ENCODE data around the gene CCL5.

Gene CCL5
- long read RNA-seq, donor 1 = 0 reads
- long read RNA-seq, donor 2, partial matches to known transcripts = 0 of 2 reads
- long read RNA-seq, donor 2, other reads (novel, unspliced or antisense) = 0 of 2 reads
- long read RNA-seq, donor 3, partial matches to known transcripts = 0 of 2 reads
- long read RNA-seq, donor 3, other reads (novel, unspliced or antisense) = 0 of 2 reads
- long read RNA-seq, donor 4, partial matches to known transcripts = 0 of 3 reads
- long read RNA-seq, donor 4, other reads (novel, unspliced or antisense) = 0 of 3 reads
- long read RNA-seq, donor 5 = 0 reads
- long read RNA-seq, donor 6, partial matches to known transcripts = 0 of 3 reads
- long read RNA-seq, donor 6, other reads (novel, unspliced or antisense) = 0 of 3 reads
- long read RNA-seq, donor 7 = 0 reads
- long read RNA-seq, donor 8, partial matches to known transcripts = 0 of 1 reads
- long read RNA-seq, donor 8, other reads (novel, unspliced or antisense) = 0 of 1 reads

- DNase-seq = no peak
Observed at GRCh38 chr17:35879773-35880654, at the start of gene CCL5. Gene CCL5 (minus strand): TSS chr17:35880360.

DNA sequence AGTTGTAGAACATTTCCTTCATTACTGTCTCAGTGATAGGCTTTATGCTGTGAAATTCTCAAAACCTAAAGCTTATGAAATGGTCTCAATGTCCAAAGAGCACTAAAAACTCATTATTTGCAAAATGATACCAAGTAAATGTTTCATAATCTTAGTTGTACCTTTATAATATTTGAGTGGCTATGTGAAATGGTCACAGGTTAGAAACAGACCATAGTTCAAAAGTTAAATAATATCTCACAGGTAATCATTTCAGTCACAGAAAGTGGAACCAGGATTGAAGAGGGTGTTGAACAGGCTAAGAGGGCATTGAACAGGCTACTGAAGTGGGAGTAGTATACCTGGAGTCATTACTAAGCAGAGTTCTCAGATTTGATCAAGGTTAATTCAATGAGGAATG is 47.6 kb upstream of the CCL5 start:
- DNase-seq = no peak

GRCh38 chr17:35923609-35924114 is 43.5 kb upstream of the CCL5 start:
- DNase-seq = no peak

DNA sequence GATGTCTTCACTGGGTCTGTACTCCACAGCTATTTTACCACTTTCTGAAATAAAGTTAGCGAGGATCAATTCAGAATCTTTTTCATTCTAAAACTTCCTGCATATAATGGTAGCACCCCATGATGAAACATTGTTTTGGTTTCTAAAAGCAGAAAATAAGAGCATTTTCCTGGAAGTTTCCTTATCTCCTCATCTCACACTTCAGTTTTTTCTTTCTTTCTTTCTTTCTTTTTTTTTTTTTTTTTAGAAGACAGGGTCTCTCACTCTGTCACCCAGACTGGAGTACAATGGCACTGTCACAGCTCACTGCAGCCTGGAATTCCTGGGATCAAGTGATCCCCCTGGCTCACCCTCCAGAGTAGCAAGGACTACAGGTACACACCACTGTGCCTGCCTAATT is 40.1 kb upstream of the CCL5 start:
- no peak for DNase-seq

DNA sequence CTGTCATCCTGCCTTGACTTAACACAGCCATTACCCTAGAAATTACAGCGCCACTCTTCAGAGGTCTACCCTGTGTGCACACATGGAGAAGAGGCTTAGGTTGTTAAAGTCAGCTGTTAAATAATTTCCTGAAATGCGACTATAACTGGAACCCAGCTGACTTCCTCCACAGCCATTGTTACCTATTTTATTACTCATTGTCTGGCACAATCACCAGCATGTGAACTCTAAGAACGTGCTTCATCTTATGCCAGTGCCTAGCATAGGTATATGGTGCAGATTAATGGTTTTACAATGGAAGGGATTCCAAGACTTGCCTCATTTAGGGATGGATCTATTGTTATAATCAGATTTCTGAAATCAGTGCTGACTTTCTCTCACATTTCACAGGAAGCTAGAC is 38.5 kb upstream of the CCL5 start:
- DNase-seq = no peak

DNA sequence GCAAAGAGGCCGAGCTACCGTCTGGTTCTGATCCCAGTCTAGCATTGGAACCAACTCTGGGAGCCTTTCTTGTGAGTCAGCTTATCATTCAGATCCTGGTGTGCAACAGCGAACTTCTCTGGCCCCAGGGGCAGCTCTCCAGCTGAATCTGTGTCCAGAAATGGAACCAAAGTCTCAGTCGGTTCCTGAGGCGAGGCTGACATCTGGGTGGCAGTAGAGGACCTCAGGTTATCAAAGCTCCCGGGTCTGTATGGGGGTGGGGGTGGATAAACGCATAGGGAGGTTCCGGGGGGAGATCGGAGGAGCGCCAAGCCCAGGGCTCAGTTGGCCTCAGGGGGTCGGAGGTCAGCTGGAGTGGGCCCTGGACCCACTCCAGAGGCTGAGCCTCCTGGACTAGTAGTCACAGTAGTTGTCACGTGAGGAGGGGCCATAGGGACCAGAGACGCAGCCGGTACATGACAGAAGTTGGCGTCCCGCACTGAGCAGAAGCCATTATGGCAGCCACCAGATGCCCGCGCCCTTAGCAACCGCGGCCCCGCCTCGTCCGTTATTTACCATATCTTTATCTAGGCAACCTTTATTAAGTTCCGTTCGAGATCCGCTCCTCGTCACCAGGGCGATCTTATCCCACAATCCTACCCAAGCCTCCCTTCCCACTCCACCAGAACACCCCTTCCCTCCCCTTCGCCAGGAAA is 37.5 kb upstream of the CCL5 start:
- no peak for DNase-seq

GRCh38 chr17:35915153-35915964 is 35.2 kb upstream of the CCL5 start:
- DNase-seq = no peak

DNA sequence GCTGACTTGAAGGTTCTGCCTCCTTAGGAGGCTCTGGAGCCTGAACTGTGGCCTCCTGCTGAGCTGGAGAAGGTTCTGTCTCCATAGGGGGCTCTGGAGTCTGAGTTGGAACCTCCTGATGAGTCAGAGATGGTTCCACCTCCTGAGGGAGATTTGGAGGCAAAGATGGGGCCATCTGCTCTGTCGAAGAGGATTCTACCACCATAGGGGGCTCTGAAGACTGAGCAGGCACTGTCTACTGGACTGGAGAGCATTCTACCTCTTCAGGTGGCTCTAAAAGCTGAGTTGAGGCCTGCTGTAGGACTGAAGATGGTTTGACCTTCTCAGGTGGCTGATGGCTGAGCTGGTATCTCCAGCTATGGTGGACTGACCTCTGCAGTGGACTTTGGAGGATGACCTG is 34.2 kb upstream of the CCL5 start:
- DNase-seq = no peak

GRCh38 chr17:35913609-35914008 is 33.4 kb upstream of the CCL5 start:
- no peak for DNase-seq

- DNase-seq = no peak
Observed at GRCh38 chr17:35912942-35913341, 32.8 kb upstream of the CCL5 start.

DNA sequence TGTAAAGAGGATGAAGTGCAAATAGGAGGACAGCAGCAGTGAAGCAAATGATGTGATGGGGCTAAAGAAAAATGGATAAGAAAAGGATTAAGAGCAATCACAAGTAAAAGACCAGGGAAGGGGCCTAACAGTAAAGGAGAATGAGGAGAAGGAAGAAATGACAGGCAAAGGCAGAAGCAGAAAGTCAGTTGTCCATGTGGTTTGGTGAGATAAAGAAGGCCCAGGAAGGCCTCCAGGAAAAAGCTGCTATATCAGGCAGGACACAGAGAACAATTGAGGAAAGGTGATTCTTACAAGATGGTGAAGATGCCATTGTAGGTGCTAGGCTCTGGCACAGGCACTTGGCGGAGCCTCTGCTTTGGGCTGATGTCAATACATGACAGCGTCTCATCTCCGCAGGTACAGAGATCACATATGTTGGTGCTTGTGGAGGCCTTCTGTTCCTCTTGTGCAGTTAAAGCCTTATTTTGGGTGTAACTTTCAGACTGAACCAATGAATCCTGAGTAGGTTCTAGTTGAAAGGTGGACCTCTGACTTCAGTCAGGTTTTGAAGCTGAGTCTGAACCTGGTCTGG is 32.3 kb upstream of the CCL5 start:
- DNase-seq = no peak

DNA sequence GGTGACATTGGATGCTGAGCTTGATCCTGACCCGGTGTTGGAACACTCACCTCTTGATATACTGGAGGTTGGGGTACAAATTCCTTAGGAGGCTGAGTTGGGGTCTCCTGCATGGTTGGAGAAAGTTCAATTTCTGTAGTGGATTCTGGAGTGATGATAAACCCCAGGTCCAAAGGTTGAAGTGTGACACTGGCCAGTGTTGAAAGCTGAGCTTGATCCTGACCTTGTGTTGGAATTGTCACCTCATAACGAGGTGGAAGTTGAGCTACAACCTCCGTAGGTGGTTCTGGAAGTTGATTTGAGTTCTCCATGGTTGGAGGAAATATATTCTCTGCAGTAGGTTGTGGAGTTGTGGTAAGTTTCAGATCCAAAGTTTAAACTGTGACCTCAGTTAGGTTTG is 29.2 kb upstream of the CCL5 start:
- no peak for DNase-seq

DNA sequence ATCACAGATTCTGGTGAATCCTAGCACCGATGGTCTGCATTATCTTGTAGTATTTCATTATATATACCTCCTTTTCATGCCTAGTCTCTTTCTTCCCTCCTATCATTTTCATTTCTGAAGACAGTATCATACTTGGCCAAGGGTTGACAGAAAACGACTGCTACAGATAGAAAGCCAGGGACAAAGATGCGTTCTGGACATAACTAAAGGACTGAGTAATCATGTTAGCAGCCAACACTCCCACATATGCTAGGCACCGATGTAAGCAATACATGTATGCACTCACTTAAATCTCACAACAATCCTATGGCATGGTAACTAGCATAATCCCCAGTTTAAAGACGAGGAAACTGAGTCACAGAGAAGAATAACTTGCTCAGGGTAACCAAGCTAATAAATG is 27.5 kb upstream of the CCL5 start:
- DNase-seq = no peak

GRCh38 chr17:35906926-35907637 is 26.9 kb upstream of the CCL5 start:
- no peak for DNase-seq

- DNase-seq = no peak
Observed at GRCh38 chr17:35906191-35906925, 26.2 kb upstream of the CCL5 start.

GRCh38 chr17:35903451-35903850 is 23.3 kb upstream of the CCL5 start:
- DNase-seq = no peak

DNA sequence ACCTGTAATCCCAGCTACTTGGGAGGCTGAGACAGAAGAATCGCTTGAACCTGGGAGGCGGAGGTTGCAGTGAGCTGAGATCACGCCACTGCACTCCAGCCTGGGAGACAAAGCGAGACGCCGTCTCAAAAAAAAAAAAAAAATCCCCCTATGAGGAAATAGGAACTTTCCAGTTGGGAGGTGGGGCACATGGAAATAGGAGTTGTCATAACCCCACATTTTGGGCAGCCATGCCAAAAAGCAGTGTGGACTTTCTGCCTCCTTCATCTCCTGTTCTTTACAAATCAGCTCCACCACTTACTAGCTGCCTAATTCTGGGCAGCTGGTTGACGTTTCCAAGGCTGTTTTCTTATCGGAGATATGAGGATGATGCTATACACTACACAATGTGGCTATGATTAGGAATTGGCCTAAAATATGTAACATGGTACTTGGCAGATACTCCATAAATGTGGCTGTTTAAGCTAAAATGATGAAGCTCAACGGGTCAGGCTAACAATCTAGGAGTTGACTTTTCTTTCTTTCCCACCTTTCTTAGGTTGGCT is 21.5 kb upstream of the CCL5 start:
- DNase-seq = no peak

- peak; percentile 46 for DNase-seq
Observed at GRCh38 chr17:35900708-35901480, 20.7 kb upstream of the CCL5 start.

GRCh38 chr17:35900280-35900679 is 20.1 kb upstream of the CCL5 start:
- no peak for DNase-seq
